Measurements from ENCODE around the gene CDK3. TPM values are rescaled to one million over a fixed set of nuclear protein-coding genes. Genes with fewer than 3 reads are reported as not detected.

Gene CDK3
- total RNA-seq, 1 experiment from 2014 or later = 11.7 TPM

- peaks cover 24 to 50% (median 40%) of the 10 kb centered on the region in 3 experiments; a peak in 6 of 7 replicates for H3K36me3 Mint-ChIP-seq (ENCODE audit: insufficient read depth in 1 of 3, low read depth in 3 of 3)
- no peak overlapping the region for H2AFZ ChIP-seq (ENCODE audit: low read length)
- H3K4me1 Mint-ChIP-seq = peaks cover 39 to 59% of the 10 kb centered on the region in 2 experiments
- H3K18ac ChIP-seq (ENCODE audit: insufficient read length, low read depth, low read length) = no peak overlapping the region
- WGBS (ENCODE audit: extremely low coverage, insufficient read length, low lambda C conversion rate) = no CpG with 5 or more reads among the region's 3 CpGs
- H3K4me3 Mint-ChIP-seq = no peak overlapping the region; a peak in 1 of 5 replicates
- no peak overlapping the region for H2BK5ac ChIP-seq (ENCODE audit: insufficient read length, low read length)
- H2BK20ac ChIP-seq (ENCODE audit: low read depth, low read length, poor library complexity, severe bottlenecking) = no peak overlapping the region
- H2AK5ac ChIP-seq (ENCODE audit: insufficient read length, low read length) = no peak overlapping the region
- H4K8ac ChIP-seq (replicated peaks; ENCODE audit: insufficient read length, low read depth, low read length) = no peak overlapping the region
- no peak for TF ChIP-seq CTCF (conservative IDR thresholded peaks at IDR 0.05)
- H3K79me2 ChIP-seq (ENCODE audit: insufficient read depth, low read length) = no peaks in the 10 kb centered on the region
- no peak overlapping the region for H2BK120ac ChIP-seq (ENCODE audit: low read depth, low read length, poor library complexity, severe bottlenecking)
- H4K20me1 ChIP-seq (ENCODE audit: control insufficient read depth, insufficient read depth, insufficient read length) = no peaks in the 10 kb centered on the region
- DNase-seq = no peak
- no peak overlapping the region for H4K5ac ChIP-seq (ENCODE audit: insufficient read length, low read depth, low read length)
- no peak overlapping the region for H3K4me2 ChIP-seq (ENCODE audit: insufficient read depth, insufficient read length, low read length)
- H3K4me1 ChIP-seq (ENCODE audit: insufficient read depth, low read length) = no peaks in the 10 kb centered on the region; the same call in 1 of the 2 replicates
- no peak overlapping the region for H3K56ac ChIP-seq (ENCODE audit: insufficient read length, low read depth, low read length)
- no peak overlapping the region for H3K14ac ChIP-seq (ENCODE audit: insufficient read depth, low read length)
- H2BK12ac ChIP-seq (ENCODE audit: insufficient read length, low read depth, low read length) = no peak overlapping the region
- H3K23ac ChIP-seq (ENCODE audit: insufficient read length, low read depth, low read length) = no peak overlapping the region
- H3K27me3 Mint-ChIP-seq (ENCODE audit: low read depth) = no peaks in the 10 kb centered on the region
- H3K9me3 ChIP-seq (ENCODE audit: control insufficient read depth, low read depth, low read length) = no peaks in the 10 kb centered on the region
- H3K79me1 ChIP-seq (ENCODE audit: insufficient read depth, low read depth, low read length, poor library complexity, severe bottlenecking) = no peaks in the 10 kb centered on the region
- peak overlapping the region in 1 of 3 experiments; percentile 46; a peak in 3 of 7 replicates for H3K27ac Mint-ChIP-seq
- H4K91ac ChIP-seq (ENCODE audit: insufficient read length, low read depth, low read length) = no peak overlapping the region
- no peak overlapping the region for H3K4ac ChIP-seq (ENCODE audit: low read depth, low read length)
- no peaks in the 10 kb centered on the region for H3K9me3 Mint-ChIP-seq
- no peak overlapping the region for H3K9ac ChIP-seq (ENCODE audit: extremely low read depth, insufficient read length, low read length)
- no peak overlapping the region for H3T11ph ChIP-seq (ENCODE audit: low read length)
- H3K27me3 ChIP-seq (ENCODE audit: insufficient read depth, low read length) = no peaks in the 10 kb centered on the region
- H3K23me2 ChIP-seq (ENCODE audit: insufficient read length, low read depth, low read length, poor library complexity, severe bottlenecking) = no peaks in the 10 kb centered on the region
- H2BK15ac ChIP-seq (ENCODE audit: low read depth, low read length) = no peak overlapping the region
- no peak overlapping the region for H3K27ac ChIP-seq (ENCODE audit: insufficient read length, low read depth, low read length)
Observed at GRCh38 chr17:76038050-76038449, 37.4 kb downstream of the CDK3 start.

Measured in H9 (cell line).